Measurements from ENCODE around the gene WNT3A.

DNA sequence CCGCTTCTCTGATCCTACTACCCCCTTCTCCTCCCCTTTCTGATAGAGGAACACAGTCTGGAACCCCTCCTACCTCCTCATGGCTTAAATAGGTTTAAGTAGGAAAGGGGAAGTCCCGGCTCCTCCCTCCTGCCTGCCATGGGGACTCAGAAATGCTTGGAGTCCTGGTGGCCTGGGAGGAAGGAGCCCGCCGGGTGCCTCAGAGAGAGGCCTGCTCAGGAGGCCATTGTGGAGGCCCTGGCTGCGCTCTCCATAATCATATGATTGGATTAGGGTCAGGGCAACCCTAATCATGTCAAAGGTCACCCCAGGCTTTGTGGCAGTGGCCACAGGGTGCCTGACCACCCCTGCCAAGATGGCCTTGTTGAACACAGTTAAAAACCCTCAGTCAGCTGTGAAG lies 29.0 kb downstream of the WNT3A start:
- TF ChIP-seq, protein P1, sequence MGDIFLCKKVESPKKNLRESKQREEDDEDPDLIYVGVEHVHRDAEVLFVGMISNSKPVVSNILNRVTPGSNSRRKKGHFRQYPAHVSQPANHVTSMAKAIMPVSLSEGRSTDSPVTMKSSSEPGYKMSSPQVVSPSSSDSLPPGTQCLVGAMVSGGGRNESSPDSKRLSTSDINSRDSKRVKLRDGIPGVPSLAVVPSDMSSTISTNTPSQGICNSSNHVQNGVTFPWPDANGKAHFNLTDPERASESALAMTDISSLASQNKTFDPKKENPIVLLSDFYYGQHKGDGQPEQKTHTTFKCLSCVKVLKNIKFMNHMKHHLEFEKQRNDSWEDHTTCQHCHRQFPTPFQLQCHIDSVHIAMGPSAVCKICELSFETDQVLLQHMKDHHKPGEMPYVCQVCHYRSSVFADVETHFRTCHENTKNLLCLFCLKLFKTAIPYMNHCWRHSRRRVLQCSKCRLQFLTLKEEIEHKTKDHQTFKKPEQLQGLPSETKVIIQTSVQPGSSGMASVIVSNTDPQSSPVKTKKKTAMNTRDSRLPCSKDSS (IDR thresholded peaks at IDR 0.05; ENCODE audit: low read depth, partially characterized antibody), result no peak
- TF ChIP-seq RFX5 (IDR thresholded peaks at IDR 0.05; ENCODE audit: low read depth, low read length) (no peak), POLR2A (conservative IDR thresholded peaks at IDR 0.05) (no peak), FOXK2 (conservative IDR thresholded peaks at IDR 0.05 in 1 of 2, IDR thresholded peaks at IDR 0.05 in 1 of 2; ENCODE audit: low read depth in 2 of 2) (no peak), POU5F1 (IDR thresholded peaks at IDR 0.05; ENCODE audit: borderline replicate concordance, low read depth, low read length, partially characterized antibody) (no peak)
